ENCODE data around the gene SLC25A34.

- TF ChIP-seq POLR2A (IDR thresholded peaks at IDR 0.05; ENCODE audit: extremely low read depth, insufficient read length) (no peak), CTCF (IDR thresholded peaks at IDR 0.05; ENCODE audit: low read depth, low read length) (no peak), MYC (IDR thresholded peaks at IDR 0.05; ENCODE audit: low read depth, low read length) (no peak)
- TF ChIP-seq, protein P1, sequence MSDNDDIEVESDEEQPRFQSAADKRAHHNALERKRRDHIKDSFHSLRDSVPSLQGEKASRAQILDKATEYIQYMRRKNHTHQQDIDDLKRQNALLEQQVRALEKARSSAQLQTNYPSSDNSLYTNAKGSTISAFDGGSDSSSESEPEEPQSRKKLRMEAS (IDR thresholded peaks at IDR 0.05; ENCODE audit: low read depth, low read length), result no peak
Measured at GRCh38 chr1:15706751-15707150, 29.3 kb upstream of the SLC25A34 start.
